Keratinocyte (primary cell): ENCODE data around the gene EBF3. TPM values are rescaled to one million over a fixed set of nuclear protein-coding genes. Genes with fewer than 3 reads are reported as not detected.

ENCODE experiments used
- DNase-seq: peaks from one replicate; pipeline ENCODE4 v3.0.0-alpha.2; 2011; ENCODE audit warnings: low read depth, missing footprints, low spot score
- FAIRE-seq: peaks from 2 replicates; lab custom pipeline; 2011; peaks lifted over from hg19 to GRCh38; lab: Jason Lieb, UNC
- H2AFZ ChIP-seq: 2 replicates; pipeline ENCODE4 v1.6.0; 2012; ENCODE audit warnings: low read length, control low read depth, inconsistent platforms; ENCODE audit not compliant: control insufficient read depth
- H3K27ac ChIP-seq: 2 replicates; pipeline ENCODE4 v1.5.1; 2011; ENCODE audit warnings: low read length; ENCODE audit not compliant: control insufficient read depth, insufficient read depth
- H3K27me3 ChIP-seq: 3 replicates; pipeline ENCODE4 v1.6.0; 2011; ENCODE audit warnings: low read length; ENCODE audit not compliant: control insufficient read depth, insufficient read depth; ENCODE audit errors: extremely low read depth
- H3K36me3 ChIP-seq, 2 experiments: 2 replicates in 1 of 2; 3 replicates in 1 of 2; pipeline ENCODE4 v1.5.1; 2011; ENCODE audit warnings: low read length in 2 of 2, mild to moderate bottlenecking in 1 of 2; ENCODE audit not compliant: control insufficient read depth in 2 of 2, insufficient read depth in 2 of 2; ENCODE audit errors: extremely low read depth in 1 of 2
- H3K4me1 ChIP-seq: 3 replicates; pipeline ENCODE4 v1.5.1; 2011; ENCODE audit warnings: low read length; ENCODE audit not compliant: control insufficient read depth, insufficient read depth; ENCODE audit errors: extremely low read depth
- H3K4me2 ChIP-seq: 3 replicates; pipeline ENCODE4 v1.6.0; 2011; ENCODE audit warnings: low read depth, low read length; ENCODE audit not compliant: control insufficient read depth, insufficient read depth; ENCODE audit errors: extremely low read depth
- H3K4me3 ChIP-seq, 3 experiments: fragments of 200-600 bp in 1 of 3; sonication (generic) in 1 of 3; 2 replicates in 2 of 3; 3 replicates in 1 of 3; pipeline ENCODE4 v1.5.1; 2011 to 2016; ENCODE audit warnings: low read length in 3 of 3, mild to moderate bottlenecking in 3 of 3, control low read depth in 2 of 3, inconsistent platforms in 1 of 3, low read depth in 1 of 3, mixed read lengths in 1 of 3, mixed run types in 1 of 3, moderate library complexity in 1 of 3; ENCODE audit not compliant: control insufficient read depth in 2 of 3, insufficient read depth in 2 of 3; ENCODE audit errors: extremely low read depth in 1 of 3
- H3K79me2 ChIP-seq: 2 replicates; pipeline ENCODE4 v1.6.0; 2012; ENCODE audit warnings: low read length; ENCODE audit not compliant: control insufficient read depth, insufficient read depth
- H3K9ac ChIP-seq: 3 replicates; pipeline ENCODE4 v1.6.0; 2011; ENCODE audit warnings: low read length; ENCODE audit not compliant: control insufficient read depth, insufficient read depth; ENCODE audit errors: extremely low read depth
- H3K9me1 ChIP-seq: 3 replicates; pipeline ENCODE4 v1.6.0; 2011; ENCODE audit warnings: low read length; ENCODE audit not compliant: control insufficient read depth, insufficient read depth; ENCODE audit errors: extremely low read depth
- H3K9me3 ChIP-seq: 2 replicates; pipeline ENCODE4 v1.5.1; 2012; ENCODE audit warnings: low read depth, low read length; ENCODE audit not compliant: control insufficient read depth
- H4K20me1 ChIP-seq: 3 replicates; pipeline ENCODE4 v1.6.0; 2011; ENCODE audit warnings: low read length; ENCODE audit not compliant: control insufficient read depth, insufficient read depth; ENCODE audit errors: extremely low read depth
- EZH2 ChIP-seq: IDR thresholded peaks from one replicate; pipeline ENCODE4 v1.6.1; 2012; ENCODE audit warnings: inconsistent platforms, mild to moderate bottlenecking, low read length, moderate library complexity
- dilution Hi-C: fragments of 300-500 bp; cut with MboI; formaldehyde crosslinking; loops from one replicate; pipeline ENCODE4 v1.7.0; 2020; ENCODE audit warnings: low sequenced_read_pairs; ENCODE audit not compliant: extremely low pct_ligation_motif_present
- polyA plus RNA-seq, 5 experiments: library from polyadenylated mRNA; depleted of rRNA in 3 of 5; stranded (reverse) in 3 of 5; stranded (forward) in 1 of 5; unstranded in 1 of 5; fragments of >200 nt; gene quantifications; 1 replicate in 1 of 5; 2 replicates in 3 of 5; 3 replicates in 1 of 5; pipeline versions ENCODE4 v1.2.1 to v1.2.3, GENCODE V29; 2011 to 2012; ENCODE audit warnings: missing spikeins in 2 of 5, low read depth in 1 of 5, low replicate concordance in 1 of 5
- TF ChIP-seq, protein P1 (sequence below), 3 experiments: IDR thresholded peaks in 1 of 3; conservative IDR thresholded peaks in 1 of 3; optimal IDR thresholded peaks in 1 of 3; 2 replicates in 2 of 3; 3 replicates in 1 of 3; pipeline versions ENCODE3 to v1.5.1; 2011; ENCODE audit warnings: low read length in 3 of 3, mild to moderate bottlenecking in 3 of 3, moderate library complexity in 2 of 3, control low read depth in 1 of 3, inconsistent platforms in 1 of 3; ENCODE audit not compliant: insufficient read depth in 2 of 3; ENCODE audit errors: extremely low read depth in 1 of 3

The EBF3 gene
- polyA plus RNA-seq, 1 donor (not counting 4 experiments of a cell fraction or from before 2014, with no cell fraction given): not detected

DNA sequence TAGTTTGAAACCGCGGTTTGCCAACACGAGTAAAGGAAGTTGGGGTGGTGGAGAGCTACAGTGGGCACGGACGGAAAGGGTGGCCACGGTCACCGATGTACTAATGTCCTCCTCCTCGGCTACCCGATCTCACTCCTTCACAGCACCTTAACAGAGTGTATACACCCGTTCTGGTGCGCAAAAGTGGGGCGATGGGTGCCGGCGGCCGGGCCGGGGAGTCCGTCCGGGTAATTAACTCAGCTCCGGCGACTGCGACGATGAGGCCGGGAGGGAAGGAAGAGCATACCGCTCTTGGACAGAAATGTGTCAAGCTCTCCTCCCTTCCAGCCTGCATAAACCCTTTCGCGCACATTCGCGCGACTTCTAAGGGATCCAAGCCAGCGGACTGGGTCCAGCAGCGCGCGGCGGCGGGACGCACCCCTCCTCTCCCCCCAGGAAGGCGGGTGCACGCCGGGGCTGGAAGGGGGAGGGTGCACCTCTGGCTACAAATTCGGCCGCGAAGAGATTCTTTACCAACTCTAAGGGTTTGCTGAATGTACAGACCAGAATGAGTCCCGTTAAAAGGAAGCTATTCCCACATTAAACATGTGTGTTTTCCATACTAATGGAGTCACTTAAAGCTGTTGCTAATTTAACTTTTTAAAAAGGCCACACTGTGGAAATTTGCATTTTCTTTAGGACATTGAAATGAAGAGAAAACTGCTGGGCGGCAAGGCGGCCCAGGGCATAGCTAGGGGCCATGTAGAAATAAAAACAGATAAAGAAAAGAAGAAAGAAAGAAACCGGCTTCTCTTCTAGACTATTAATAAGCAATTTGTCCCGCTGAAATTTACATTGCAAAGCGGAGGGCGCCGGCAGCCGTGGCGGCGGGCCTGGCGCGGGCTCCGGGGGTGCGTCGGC, 6.6 kb upstream of the EBF3 start:
- Histone ChIP-seq H2AFZ (no peak overlapping the region), H3K27ac (no peak overlapping the region), H3K79me2 (no peaks in the 10 kb centered on the region), H3K36me3 (no peaks in the 10 kb centered on the region), H3K4me2 (no peak overlapping the region), H3K4me1 (no peaks in the 10 kb centered on the region), H3K4me3 (no peak overlapping the region), H3K27me3 (peaks cover 83% of the 10 kb centered on the region), H4K20me1 (no peaks in the 10 kb centered on the region), H3K9ac (no peak overlapping the region), H3K9me3 (no peaks in the 10 kb centered on the region), H3K9me1 (no peaks in the 10 kb centered on the region)
- no peak for FAIRE-seq
- no peak for DNase-seq
- dilution Hi-C loops: no loop called here
- TF ChIP-seq EZH2: peak; percentile 91
- TF ChIP-seq, protein P1, sequence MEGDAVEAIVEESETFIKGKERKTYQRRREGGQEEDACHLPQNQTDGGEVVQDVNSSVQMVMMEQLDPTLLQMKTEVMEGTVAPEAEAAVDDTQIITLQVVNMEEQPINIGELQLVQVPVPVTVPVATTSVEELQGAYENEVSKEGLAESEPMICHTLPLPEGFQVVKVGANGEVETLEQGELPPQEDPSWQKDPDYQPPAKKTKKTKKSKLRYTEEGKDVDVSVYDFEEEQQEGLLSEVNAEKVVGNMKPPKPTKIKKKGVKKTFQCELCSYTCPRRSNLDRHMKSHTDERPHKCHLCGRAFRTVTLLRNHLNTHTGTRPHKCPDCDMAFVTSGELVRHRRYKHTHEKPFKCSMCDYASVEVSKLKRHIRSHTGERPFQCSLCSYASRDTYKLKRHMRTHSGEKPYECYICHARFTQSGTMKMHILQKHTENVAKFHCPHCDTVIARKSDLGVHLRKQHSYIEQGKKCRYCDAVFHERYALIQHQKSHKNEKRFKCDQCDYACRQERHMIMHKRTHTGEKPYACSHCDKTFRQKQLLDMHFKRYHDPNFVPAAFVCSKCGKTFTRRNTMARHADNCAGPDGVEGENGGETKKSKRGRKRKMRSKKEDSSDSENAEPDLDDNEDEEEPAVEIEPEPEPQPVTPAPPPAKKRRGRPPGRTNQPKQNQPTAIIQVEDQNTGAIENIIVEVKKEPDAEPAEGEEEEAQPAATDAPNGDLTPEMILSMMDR (optimal IDR thresholded peaks at IDR 0.05 in 1 of 3, IDR thresholded peaks at IDR 0.05 in 1 of 3, conservative IDR thresholded peaks at IDR 0.05 in 1 of 3; ENCODE audit: extremely low read depth in 1 of 3, insufficient read depth in 2 of 3, low read length in 3 of 3): no peak

DNA sequence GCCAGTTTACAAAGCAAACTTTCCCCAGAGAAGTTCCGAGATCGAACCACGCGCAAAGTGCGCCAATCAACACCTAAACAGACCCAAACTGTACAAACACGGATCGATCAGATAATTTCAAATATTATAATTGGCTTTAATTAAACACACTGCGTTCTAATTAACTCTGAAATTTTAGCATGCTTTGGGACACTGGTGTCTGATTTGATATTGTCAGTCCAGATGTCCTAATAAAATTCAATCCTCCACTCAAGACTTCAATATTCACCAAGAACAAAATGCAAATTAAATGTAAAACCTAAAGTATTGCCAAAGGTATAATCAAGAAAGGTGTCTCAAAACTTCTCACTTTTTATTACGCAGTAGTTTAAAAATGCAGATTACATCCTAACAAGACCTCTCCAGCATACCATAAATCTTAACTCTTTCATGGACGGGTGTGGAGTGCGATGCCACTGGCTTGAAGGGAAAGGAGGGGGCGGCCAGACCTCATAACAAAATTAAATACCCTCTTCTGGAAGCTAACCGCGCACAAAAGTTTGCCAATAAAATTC, 5.9 kb upstream of the EBF3 start:
- H3K9me3 ChIP-seq: no peaks in the 10 kb centered on the region
- no peaks in the 10 kb centered on the region for H3K36me3 ChIP-seq
- H2AFZ ChIP-seq: no peak overlapping the region
- no peak overlapping the region for H3K4me2 ChIP-seq
- H3K9me1 ChIP-seq: no peaks in the 10 kb centered on the region
- H3K79me2 ChIP-seq: no peaks in the 10 kb centered on the region
- H3K4me3 ChIP-seq: no peak overlapping the region
- dilution Hi-C loops: no loop called here
- no peaks in the 10 kb centered on the region for H4K20me1 ChIP-seq
- H3K27ac ChIP-seq: no peak overlapping the region
- DNase-seq (no peak), FAIRE-seq (no peak)
- no peak overlapping the region for H3K9ac ChIP-seq
- peaks cover 90% of the 10 kb centered on the region for H3K27me3 ChIP-seq
- TF ChIP-seq, protein P1 (optimal IDR thresholded peaks at IDR 0.05 in 1 of 3, IDR thresholded peaks at IDR 0.05 in 1 of 3, conservative IDR thresholded peaks at IDR 0.05 in 1 of 3; ENCODE audit: extremely low read depth in 1 of 3, insufficient read depth in 2 of 3, low read length in 3 of 3): no peak
- TF ChIP-seq EZH2: no peak
- H3K4me1 ChIP-seq: no peaks in the 10 kb centered on the region
